HK-2 (cell line): Measurements from ENCODE around the gene PHLDA3.

Source experiments
- DNase-seq: peaks from one replicate; pipeline ENCODE4 v3.0.0-alpha.2; 2018; ENCODE audit not compliant: unreplicated experiment

The PHLDA3 gene

GRCh38 chr1:201429736-201430501 lies 39.1 kb downstream of the PHLDA3 start:
- DNase-seq = no peak

DNA sequence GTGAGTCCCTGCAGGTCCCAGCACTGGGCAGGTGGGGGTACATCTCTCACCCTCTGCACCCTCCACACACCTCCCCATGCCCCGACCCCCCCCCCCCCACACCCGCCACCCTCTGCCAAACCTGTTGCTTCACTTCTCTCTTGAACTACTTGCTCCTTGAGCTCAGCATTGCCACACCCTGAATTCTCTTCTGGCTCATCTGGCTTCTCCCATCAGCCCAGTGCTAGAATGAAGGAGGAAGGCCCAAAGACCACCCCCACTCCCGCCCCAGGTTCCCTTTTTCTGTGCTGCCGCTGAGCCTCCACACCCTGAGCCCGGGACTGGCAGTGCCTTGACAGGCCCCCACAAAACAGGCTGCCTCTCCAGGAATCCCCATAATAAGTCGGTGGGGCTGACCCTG lies 41.0 kb downstream of the PHLDA3 start:
- no peak for DNase-seq

GRCh38 chr1:201426479-201427310 lies 42.3 kb downstream of the PHLDA3 start:
- DNase-seq = no peak

GRCh38 chr1:201424146-201424545 lies 44.8 kb downstream of the PHLDA3 start:
- DNase-seq = no peak

DNA sequence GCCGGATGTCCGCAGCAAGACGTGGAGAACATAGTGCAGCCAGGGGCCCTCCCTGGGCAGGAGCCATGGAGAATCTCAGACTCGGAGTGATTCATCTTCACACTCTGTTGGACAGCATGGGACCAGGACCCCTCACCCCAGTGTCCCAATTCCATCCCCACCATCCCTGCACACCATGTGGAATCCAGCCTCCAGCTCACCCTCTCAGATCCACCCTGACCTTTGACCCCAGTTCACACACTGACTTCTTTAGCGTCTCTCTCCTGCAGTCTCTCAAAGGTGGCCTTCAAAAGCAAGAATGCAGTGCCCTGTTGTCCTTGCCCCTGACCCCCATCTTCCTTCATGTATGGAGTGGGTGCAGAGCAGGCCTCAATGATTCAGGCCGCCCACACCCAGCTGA lies 45.3 kb downstream of the PHLDA3 start:
- DNase-seq = no peak

DNA sequence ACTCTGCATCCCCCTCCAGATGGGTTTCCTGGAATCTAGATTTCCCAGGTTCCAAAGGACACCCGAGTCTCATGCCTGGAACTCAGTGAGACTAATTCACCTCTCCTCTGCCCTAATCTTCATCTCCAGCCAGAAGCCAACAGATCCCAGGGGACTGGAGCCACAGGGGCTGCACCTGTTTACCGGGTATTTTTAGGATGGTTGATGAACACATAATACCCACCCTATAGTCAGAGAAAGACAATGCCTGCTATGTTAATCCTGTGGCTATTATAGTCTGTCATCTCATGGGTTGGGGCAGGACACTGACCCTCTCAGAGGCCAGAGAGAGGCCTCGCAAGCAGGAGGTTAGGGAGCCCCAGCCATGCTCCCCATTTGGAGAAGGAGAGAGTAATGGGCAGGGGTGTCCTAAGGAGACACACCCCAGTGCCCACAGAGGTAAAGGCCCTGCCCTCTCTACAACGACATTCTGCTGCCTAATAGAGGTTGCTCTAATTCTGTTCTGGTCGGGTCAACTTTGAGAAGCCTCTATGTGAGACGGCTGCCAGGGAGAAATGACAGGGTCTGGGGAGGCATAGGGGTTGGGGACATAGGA lies 46.5 kb downstream of the PHLDA3 start:
- no peak for DNase-seq

DNA sequence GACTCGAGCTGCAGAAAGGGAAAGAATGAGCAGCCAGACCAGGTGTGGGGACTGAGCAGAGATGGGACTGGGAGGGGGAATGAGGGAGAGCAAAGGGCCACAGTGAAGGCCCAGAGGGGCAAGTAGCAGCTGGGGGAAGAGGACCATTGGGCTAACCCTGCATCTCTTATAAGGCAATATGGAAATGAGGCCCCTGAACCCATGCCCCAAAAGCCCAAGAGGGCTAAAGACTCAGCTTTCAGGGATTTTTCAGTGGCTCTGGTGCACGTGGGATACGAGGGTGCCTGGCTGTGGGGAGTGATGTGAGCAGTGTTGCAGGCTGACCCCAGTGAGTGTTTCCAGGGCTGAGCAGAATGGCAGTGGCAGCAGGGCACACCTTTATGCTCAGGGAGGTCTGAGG lies 47.0 kb downstream of the PHLDA3 start:
- DNase-seq = no peak

- DNase-seq = no peak
These were observed 47.9 kb downstream of the PHLDA3 start for GRCh38 chr1:201421041-201421440.

GRCh38 chr1:201420608-201421002 lies 48.4 kb downstream of the PHLDA3 start:
- no peak for DNase-seq

GRCh38 chr1:201419746-201420607 lies 49.0 kb downstream of the PHLDA3 start:
- DNase-seq = no peak

- DNase-seq = no peak
These were observed 49.7 kb downstream of the PHLDA3 start for GRCh38 chr1:201419256-201419655.

DNA sequence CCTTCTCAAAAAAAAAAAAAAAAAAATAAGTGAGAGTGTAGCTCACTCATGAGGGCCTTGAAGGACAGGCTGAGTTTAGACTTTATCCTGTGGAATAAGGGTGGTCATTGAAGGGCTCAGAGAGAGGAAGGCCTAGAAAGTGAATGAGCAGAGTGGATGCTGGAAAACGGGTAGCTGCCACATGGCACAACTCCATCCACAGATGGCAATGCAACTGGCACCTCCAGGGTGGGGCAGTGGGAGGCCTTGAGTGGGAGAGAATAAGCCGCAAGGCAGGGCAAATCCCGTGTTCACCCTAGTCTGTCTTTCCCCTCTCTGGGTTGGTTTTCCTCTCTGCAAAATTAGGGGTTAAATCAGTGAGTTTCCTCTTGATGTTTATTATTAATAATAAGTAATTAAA lies 50.5 kb downstream of the PHLDA3 start:
- no peak for DNase-seq
